ENCODE measurements around the gene HIVEP3. TPM values are rescaled to one million over a fixed set of nuclear protein-coding genes. Genes with fewer than 3 reads are reported as not detected.

Gene HIVEP3
- total RNA-seq, 1 donor from 2014 or later: 0.85 TPM

DNA sequence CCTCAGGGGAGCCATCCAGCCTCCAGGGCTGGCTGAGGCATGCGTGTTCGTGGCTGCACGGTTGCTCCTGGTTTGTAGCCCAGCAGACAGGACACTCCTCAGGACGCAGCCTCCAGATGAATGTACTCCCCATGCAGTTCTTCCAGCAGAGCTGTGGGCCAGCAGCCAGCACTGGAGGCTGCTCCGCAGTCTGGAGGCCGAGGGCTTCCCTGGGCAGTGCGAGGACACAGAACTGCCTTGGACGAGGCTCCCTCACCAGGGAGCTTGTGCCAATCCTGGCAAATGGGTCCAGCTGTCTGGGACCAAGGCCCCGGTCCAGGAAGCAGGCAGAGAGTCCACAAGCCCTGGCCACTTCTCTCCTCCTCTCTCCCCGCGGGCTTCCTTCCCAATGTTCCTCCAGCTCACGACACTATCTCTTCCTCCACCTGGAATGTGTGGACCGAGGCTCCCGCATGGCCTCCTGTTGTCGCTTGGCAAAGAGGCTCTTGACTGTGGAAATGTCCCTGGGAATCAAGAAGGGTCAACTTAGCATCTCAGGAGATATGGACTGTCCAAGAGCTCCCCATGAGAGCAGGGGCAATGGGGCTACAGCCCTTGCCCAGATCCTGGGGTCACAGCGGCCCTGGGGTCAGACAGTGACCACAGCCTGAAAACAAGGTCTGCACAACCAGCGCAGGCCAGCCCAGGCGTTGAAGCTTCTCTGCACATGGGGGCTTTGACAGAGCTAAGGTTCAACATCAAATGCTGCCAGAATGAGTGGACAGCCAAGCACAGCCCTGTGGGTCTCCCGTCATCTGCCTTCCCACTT is 439.5 kb downstream of the HIVEP3 start:
- no peak for DNase-seq

DNA sequence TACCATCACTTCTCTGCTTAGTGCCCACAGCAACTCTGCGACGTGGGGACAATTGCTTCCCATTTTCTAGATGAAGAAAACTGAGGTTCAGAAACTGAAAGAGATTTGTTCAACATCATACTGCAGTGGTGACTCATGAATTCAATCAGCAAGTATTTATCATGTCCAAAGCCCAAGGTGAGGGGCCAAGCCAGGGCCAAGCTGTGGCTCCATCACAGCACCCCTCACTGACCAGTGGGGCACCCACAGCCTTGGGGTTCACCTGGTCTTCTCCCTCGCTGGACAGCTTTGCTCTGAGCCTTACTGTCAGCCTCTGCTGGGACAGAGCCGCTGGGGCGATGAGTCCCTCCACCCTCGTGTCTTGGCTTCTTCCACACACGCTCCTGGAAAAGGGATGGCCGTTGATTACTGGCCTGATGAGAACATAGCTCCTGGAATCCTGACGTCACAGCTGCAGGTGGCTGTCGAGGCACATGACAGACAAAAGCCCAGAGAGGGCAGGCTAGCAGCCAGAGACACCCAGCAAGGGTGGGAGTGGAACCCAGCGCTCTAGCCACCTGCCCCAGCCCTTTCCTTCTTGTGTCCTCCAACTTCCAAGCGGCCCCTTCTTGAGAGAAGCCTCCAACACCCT is 440.5 kb downstream of the HIVEP3 start:
- no peak for DNase-seq

DNA sequence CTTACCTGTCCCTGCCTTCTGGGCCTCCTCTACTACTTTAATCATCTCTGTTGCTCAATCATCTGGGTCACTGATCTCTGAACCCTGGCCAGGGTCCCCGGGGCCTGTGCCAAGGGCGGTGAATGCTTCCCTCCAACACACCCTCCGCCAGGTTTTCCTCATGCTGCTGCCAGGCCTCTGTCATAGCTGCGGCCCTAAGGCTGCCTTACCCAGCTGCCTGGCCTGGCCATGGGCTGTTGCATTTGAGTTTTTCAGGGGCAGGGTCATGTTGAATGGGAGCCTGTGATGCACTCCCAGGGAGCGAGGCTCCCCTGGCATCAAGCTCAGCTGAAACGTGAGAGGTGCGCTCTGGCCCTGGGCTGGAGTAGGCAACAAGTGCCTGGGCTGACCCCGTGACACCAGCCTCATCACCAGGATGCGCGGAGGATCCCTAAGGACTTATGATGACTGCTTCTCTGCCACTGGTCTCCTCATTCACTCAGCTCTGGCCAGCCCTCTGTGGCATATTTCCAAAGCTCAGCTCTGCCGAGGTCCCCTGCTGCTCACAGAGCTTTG is 441.8 kb downstream of the HIVEP3 start:
- DNase-seq: no peak

DNA sequence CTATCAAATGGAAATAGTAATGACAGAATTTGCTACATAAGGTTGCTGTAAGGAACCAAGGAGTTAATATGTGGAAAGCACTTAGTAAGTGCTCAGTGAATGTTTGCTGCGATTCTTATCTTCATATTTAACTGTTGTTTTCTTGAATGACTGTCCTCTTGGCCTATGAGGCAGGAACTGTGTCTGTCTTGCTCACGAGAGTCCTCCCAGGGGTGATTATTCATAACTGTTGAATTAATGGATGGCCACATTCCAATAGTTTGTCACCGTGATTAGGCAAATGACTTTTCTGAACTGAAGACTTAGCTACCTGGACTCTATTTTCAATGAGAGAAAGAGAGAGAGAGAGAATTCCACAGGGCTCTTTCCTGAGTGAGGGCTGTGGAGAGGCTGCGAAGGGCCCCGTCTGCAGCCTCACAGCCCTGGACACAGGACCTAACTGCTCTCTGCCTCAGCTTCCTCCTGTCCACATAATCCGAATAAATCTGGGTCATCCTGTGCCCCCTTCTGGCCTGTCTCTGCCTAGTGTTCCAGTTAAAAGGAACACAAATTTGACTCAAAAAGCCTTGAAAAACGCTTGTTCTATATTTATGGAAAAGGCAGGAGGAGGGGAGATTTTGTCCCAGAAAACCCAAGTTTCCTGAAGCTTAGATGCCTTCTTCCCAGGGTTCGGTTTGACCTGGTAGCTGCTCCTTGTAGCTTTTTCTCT is 442.7 kb downstream of the HIVEP3 start:
- peak; percentile 17 for DNase-seq

DNA sequence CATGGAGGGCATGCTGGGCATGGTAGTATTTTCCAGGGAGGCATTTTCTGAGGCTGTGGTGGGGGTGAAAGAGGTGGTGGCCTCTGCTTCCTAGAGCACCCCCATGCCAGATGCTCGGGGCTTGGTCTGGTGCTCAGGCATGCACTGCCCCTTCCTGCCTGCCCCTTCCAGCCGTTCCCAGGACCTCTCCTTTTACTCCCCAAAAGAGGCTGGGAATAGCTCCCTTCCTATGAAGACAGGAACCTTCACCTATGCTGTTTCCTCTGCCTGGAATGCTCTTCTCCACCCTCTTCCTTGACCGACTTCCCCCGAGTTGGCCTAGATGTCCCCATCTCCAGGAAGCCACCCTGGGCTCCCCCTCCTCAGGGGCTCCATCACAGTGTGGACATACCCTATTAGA is 443.4 kb downstream of the HIVEP3 start:
- DNase-seq: no peak

DNA sequence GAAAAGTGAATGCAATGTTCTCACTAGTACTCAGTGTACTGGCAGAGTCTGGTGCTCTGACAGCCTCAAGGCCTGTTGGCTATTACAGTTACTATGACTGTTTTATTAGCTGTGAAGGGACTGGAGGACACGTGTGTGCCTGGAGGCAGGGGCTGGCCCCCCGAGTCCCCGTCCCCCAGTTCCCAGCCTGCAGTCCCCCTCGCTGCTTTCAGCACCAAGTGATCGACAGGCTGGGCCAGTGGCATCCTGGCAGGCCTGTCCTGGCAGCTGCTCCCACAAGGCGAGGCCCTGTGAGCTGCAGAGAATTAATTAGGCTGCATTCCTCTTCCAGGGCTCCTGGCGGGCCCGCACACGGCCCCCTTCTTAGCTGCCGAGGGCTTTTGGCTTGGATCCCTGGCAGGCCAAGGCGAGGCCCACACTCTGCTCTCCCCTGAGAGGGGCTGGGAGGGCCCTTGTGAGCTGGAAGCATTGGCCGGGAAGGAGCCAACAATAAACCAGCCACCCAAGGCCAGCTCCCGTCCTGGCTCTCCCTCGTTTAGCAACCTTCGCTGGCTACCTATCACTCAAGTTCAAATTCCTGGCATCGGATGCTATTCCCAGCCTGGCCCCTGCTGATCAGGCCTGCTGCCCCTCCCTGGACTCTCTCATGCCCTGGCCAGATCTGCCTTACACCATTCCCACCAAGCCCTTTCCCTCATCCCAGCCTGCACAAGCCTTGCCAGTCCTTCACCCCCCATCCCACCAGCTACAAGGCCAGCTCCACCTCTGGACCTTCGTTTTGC is 444.0 kb downstream of the HIVEP3 start:
- DNase-seq: no peak

DNA sequence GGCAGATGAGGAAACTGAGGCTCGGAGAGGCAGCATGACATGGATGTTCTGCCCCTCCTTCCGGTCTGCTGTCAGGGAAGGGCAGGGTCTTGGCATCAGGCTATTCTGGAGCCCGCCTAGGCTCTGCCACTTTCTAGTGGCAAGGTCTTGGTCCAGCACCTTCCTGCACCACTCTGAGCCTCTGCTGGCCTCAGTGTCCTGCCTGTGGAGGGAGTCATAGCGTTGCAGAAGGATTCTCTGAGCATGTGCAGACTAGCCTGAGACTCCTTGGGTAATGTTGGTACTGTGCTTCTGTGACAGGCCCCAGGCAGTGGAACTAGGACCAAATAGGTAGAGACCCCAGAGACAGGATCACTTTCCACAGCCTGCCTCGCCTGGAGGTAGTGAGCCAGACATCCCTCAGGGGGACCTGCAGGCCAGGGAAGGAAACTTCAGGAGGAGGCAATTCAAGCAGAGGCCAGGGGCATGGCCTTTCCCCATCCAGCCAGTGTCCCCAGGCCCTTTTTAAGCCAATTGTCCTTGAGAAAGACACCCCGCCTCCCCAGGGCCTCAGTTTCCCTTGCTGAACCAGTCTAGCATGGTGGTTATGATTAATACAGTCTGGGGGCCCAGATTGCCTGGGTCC is 444.9 kb downstream of the HIVEP3 start:
- no peak for DNase-seq

DNA sequence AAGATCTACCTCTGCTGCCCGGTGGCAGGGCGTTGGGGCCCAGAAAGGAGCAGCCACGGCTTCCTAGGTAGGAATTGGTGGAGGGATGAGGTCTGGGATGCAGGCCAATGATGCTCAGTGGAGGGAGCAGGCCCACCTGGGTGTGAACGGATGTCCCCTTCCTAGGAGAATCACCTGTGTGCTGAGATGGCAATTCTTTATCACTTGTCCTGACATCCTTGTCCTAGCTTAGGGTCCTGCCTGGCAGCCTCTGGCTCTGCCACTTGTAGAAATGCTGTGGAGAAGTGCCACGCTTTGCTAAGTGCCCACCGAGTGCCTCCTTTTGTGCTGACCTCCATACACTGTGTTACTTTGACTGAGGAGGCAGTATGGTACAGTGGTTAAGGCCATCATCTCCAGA is 447.1 kb downstream of the HIVEP3 start:
- DNase-seq: no peak

DNA sequence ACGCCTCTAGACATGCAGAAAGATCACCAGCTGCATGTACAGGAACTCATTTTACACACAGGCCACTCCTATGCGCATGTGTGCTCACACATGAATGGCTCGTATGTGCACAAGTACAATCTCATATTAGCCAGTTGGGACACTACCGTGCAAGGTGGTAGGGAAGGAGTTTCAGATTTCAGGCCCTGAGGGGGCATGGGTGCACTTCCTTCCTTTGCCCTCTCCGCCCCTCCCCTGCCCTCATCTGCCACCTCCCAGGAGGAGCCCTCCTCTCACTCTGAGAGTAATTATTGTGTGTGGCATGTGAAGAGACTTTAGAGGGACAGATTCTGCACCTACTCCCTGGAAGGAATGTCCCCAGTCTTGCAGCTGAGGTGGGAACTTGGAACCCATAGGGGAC is 449.0 kb downstream of the HIVEP3 start:
- DNase-seq: no peak

DNA sequence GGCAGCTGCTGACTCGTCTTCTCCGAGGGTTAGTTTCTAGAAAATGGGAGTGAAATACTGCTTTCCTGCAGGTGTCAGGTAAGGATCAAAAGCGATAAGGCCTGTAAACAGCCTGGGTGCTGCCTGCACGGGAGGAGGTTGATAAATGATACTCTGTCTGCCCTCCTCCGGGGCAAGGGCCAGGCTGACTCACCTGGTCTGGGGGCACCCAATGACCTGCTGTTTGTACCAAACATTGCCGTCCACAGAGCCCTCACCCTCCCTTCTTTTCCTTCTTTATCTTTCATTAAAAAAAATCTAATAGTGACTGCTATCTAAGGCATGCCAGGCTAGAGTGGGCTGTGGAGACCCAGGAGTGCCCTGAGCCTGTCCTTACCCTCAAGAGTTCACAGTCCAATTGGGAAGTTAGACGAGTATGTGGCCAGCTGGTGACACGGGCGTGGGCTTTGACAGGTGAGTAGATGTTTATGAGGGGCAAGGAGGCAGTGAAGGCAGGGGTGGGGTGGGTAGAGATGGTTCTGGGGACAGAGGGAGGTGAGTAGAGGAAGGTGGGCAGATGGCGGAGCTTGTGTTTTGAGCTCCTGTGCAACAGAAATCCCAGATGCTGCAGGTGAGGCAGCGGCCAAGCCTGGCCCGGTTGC is 450.5 kb downstream of the HIVEP3 start:
- DNase-seq: no peak

DNA sequence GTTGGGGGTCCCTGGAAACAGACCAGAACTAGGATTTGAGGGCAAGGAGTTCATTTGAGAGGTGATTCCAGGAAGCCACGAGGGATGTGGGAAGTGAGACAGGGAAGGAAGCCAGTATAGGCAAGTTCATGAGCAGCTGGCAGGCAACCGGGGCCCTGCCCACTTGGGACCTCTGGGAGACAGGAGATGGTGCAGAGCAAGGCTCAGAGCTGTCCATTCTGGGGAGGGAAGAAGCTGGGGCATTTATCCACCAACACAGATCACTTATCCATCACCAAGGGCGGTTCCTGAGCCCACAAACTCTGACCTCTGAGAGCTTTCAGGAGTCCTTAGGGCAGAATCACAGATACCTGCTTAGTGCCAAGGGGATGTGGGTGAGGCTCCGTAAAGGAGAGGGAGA is 451.0 kb downstream of the HIVEP3 start:
- no peak for DNase-seq

DNA sequence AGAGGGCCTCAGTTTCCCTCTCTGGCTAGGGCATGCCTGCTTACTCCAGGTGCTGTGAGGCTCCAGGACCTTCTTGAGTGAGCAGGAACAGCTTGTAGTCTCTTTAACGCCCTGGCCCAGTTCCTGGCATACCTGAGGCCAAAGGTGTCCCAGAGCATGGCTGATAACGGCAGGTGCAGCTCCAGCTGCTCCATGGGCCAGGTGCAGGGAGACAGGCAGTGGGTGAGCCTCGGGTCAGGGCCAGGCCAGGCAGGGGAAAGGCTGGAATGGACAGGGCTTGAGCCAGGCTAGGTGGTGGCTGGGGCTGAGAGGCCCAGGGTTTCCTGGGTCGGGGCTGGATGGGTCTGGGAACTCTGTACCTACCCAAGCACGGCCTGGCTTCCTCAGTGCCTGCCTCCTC is 452.6 kb downstream of the HIVEP3 start:
- DNase-seq: no peak

DNA sequence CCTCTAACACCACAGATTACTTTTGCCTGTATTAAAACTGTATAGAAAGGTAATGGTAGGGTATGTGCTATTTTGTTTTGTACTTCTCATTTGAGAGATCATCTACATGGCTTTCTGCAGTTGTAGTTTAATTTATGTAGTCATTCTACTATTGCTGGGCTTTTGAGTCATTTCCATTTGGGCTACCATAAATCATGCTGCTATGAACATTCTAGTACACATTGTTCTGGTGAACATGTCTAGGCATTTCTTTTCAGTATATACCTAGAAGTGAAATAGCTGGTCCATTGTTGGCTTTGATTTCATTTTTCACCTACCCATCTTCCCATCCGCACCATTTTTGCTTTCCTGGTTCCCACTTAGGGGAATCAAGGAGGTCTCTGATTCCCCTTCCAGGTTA is 453.0 kb downstream of the HIVEP3 start:
- DNase-seq: no peak

DNA sequence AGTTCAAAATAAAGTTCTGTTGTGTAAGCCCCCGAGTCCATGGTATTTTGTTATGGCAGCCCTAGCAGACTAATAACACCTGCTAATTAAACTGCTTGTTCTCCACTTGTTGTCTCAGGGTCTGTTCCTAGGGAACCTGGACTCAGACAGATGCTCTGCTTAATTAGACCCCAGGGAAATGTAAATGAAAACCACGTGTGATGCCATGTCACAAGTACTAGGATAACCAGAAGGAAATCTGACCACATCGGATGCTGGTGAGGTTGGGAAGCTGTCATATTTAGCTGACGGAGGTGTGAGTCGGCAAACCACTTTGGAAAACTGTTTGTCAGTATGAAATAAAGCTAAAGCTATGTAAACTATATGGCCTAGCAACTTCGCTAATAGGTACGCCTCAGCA is 453.8 kb downstream of the HIVEP3 start:
- no peak for DNase-seq

DNA sequence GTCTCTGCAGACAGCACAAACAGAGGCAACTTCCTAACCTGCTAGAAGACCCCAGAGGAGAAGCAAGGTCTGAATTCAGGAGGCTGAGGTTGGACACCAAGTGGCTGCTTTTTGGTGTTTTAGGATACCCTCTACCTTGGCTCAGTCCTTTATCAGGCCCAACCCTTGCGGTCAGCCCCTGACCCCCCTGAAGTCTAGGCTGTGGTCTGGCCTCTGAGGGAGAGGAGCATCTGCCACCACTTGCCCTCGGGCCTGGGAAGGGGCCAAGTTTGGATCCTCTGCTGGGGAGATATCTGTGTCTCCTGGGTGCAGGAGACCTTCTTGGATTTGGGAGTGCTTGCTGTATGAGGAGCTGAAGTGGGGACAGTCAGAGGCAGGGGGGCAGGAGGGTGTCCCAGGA is 455.2 kb downstream of the HIVEP3 start:
- DNase-seq: no peak

DNA sequence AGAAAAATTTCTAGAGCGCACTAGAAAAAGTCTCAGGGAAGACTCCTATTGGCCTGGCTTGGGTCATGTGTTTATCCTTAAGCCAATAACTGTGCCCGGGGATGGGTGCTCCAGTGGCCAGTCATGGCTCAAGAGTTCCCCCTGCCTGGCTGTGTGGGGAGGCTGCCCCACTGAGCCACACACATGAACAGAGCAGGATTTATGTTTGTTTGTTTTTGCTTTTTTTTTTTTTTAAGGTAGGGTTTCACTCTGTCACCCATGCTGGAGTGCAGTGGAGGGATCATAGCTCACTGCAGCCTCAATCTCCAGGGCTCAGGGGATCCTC is 456.1 kb downstream of the HIVEP3 start:
- no peak for DNase-seq

DNA sequence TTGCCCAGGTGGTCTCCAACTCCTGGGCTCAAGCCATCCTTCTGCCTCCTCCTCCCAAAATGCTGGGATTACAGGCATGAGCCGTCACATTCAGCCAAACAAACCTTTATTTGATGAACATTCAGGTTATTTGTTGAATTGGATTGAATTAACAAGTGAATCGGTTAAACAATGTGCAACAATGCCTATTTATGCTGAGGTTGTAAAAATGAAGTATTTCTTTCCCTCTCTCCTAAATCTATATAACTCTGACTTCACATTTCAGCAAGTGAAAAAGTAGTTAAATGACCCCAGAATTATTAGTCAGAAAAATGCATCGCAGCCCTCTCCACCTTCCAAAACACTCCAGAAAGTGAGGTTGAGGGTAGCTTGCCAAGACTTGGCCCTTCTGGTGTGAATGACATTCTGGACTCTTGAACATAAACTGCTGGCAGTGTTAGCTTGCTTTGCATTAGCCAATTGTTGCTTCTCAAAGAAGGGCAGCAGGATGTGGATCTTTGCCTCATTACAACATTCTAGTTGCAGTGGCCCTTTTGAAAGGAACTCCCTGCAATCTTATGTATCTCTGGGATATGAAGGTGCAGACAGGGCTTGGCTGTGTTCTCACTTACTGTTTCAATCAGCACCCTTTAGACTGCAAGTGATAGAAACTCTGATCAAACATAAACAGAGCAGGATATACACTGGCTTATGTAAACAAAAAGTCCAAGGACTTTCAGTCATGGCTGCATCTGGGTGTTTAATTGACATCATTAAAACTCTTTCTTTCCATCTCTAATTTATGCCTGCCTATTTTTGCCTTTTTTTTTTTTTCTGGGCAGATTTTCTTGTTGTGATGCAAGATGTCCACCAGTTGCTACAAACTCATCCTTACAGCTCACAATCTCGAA is 456.7 kb downstream of the HIVEP3 start:
- DNase-seq: no peak

DNA sequence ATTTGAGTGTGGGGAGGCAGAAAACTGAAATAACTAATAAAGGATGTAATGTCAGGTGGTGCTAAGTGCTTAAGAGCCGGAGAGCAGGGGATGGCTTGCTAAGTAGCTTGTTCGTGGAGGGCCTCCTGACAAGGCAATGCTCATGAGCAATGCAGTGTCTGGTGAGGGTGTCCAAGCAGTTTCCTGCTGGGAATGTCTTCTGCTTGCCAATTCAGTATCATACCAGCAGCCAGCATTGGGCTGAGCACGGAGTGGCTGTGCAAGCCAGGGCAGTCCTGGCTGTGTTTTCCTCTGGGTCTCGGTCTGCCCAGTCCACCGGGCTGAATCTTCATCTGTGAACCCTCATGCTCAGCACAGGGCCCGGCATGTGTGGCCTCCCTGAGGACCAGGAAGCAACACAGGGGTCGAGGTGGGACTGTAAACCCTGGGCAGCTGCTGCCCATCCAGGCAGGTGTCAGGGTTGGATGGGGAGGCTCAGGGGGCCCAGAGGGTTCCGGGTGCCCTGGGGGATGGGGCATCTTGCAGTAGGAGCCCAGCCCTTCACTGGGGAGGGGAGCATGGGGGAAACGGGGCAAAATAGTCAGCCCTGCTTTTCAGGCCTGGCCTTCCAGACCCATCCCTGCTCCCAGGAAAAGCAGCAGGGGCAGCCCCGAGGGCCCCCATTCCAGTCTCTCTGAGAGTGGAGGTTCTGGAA is 461.7 kb downstream of the HIVEP3 start:
- DNase-seq: no peak

All from dermis blood vessel endothelial cell (primary cell).